Body of pancreas (tissue), 4 donors: ENCODE data around the gene GNAT3.

Experiments
- CTCF ChIP-seq, 7 experiments: fragments of 450-650 bp in 4 of 7; fragments of 200-600 bp in 3 of 7; sonication (generic) in 3 of 7; IDR thresholded peaks; one replicate each; pipeline ENCODE4 v1.5.1; 2016 to 2019; ENCODE audit warnings: antibody characterized with exemption in 7 of 7
- POLR2A ChIP-seq, 3 donors: fragments of 450-650 bp; IDR thresholded peaks; one replicate each; pipeline ENCODE4 v1.6.1; 2016; ENCODE audit warnings: antibody characterized with exemption in 3 of 3, mild to moderate bottlenecking in 2 of 3

- TF ChIP-seq CTCF (IDR thresholded peaks at IDR 0.05), result no peak
- no peak for TF ChIP-seq POLR2A (IDR thresholded peaks at IDR 0.05)
Measured at GRCh38 chr7:80533287-80533686, 21.4 kb upstream of the GNAT3 start.
